Smooth muscle cell (in vitro differentiated cells): Measurements from ENCODE around the gene CHPF2. TPM values are rescaled to one million over a fixed set of nuclear protein-coding genes. Genes with fewer than 3 reads are reported as not detected.

Experiments used
- DNase-seq: peaks from one replicate; lab custom pipeline; 2025; ENCODE audit not compliant: unreplicated experiment; lab: John Stamatoyannopoulos, UW
- H2AFZ ChIP-seq: fragments of 200-600 bp; sonication (generic); 2 replicates; pipeline ENCODE4 v1.6.0; 2016; ENCODE audit warnings: antibody characterized with exemption, low read depth, mild to moderate bottlenecking
- H3F3A ChIP-seq: fragments of 200-600 bp; sonication (generic); 2 replicates; pipeline ENCODE4 v1.6.0; 2017; ENCODE audit warnings: antibody characterized with exemption, low read depth
- H3K27ac ChIP-seq: fragments of 200-600 bp; sonication (generic); 2 replicates; pipeline ENCODE4 v1.5.1; 2016; ENCODE audit warnings: low read depth, mild to moderate bottlenecking
- H3K27me3 ChIP-seq: fragments of 200-600 bp; sonication (generic); 2 replicates; pipeline ENCODE4 v1.6.1; 2016; ENCODE audit warnings: low read depth, mild to moderate bottlenecking
- H3K36me3 ChIP-seq: fragments of 200-600 bp; sonication (generic); 2 replicates; pipeline ENCODE4 v1.5.1; 2016; ENCODE audit warnings: low read depth
- H3K4me1 ChIP-seq: fragments of 200-600 bp; sonication (generic); 2 replicates; pipeline ENCODE4 v1.5.1; 2016; ENCODE audit warnings: low read depth
- H3K4me2 ChIP-seq: fragments of 200-600 bp; sonication (generic); 2 replicates; pipeline ENCODE4 v1.6.0; 2016; ENCODE audit warnings: mild to moderate bottlenecking
- H3K4me3 ChIP-seq: fragments of 200-600 bp; sonication (generic); 2 replicates; pipeline ENCODE4 v1.5.1; 2016; ENCODE audit warnings: mild to moderate bottlenecking
- H3K79me2 ChIP-seq: fragments of 200-600 bp; sonication (generic); 2 replicates; pipeline ENCODE4 v1.6.0; 2016; ENCODE audit warnings: low read depth, mild to moderate bottlenecking
- H3K9ac ChIP-seq: fragments of 200-600 bp; sonication (generic); 2 replicates; pipeline ENCODE4 v1.6.0; 2016; ENCODE audit warnings: low read depth
- H3K9me3 ChIP-seq: fragments of 200-600 bp; sonication (generic); replicated peaks from 2 replicates; pipeline ENCODE4 v1.5.1; 2016; ENCODE audit warnings: low read depth
- H4K20me1 ChIP-seq: fragments of 200-600 bp; sonication (generic); 2 replicates; pipeline ENCODE4 v1.6.0; 2016; ENCODE audit warnings: low read depth
- WGBS: methylation state at CpG from one replicate; pipeline ENCODE4 v1.1.7; 2016; ENCODE audit warnings: low lambda C conversion rate; 5-methylcytosine and 5-hydroxymethylcytosine counted together
- polyA plus RNA-seq: library from polyadenylated mRNA; unstranded; fragments of >200 nt; fragmentation: Nextera tagmentation; extraction: Ambion mirVana; gene quantifications from 2 replicates; pipeline ENCODE4 v1.2.1, GENCODE V29; 2016
- total RNA-seq: library from RNA; depleted of rRNA; stranded (reverse); fragments of >200 nt; gene quantifications from 2 replicates; pipeline ENCODE4 v1.2.3, GENCODE V29; 2014
- TF ChIP-seq, protein P1 (sequence below): fragments of 200-600 bp; sonication (generic); IDR thresholded peaks from 2 replicates; pipeline ENCODE4 v1.5.1; 2017; ENCODE audit warnings: borderline replicate concordance, mild to moderate bottlenecking, antibody characterized with exemption; ENCODE audit not compliant: insufficient read depth, poor library complexity, severe bottlenecking

CHPF2 gene
- total and polyA plus RNA-seq, 2 experiments from 2014 or later: 42.3 to 70.8 TPM

DNA sequence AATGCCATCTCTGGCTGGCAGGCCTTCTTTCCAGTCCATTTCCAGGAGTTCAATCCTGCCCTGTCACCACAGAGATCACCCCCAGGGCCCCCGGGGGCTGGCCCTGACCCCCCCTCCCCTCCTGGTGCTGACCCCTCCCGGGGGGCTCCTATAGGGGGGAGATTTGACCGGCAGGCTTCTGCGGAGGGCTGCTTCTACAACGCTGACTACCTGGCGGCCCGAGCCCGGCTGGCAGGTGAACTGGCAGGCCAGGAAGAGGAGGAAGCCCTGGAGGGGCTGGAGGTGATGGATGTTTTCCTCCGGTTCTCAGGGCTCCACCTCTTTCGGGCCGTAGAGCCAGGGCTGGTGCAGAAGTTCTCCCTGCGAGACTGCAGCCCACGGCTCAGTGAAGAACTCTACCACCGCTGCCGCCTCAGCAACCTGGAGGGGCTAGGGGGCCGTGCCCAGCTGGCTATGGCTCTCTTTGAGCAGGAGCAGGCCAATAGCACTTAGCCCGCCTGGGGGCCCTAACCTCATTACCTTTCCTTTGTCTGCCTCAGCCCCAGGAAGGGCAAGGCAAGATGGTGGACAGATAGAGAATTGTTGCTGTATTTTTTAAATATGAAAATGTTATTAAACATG, 6.0 kb downstream of the CHPF2 start:
- H3K9ac ChIP-seq: no peak overlapping the region
- no peaks in the 10 kb centered on the region for H3K9me3 ChIP-seq
- peaks cover 40% of the 10 kb centered on the region for H3K79me2 ChIP-seq
- no peak for DNase-seq
- no peak overlapping the region for H3K27ac ChIP-seq
- H4K20me1 ChIP-seq: peaks cover 100% of the 10 kb centered on the region
- H3K4me2 ChIP-seq: no peak overlapping the region
- peaks cover 10% of the 10 kb centered on the region for H3K4me1 ChIP-seq
- no peaks in the 10 kb centered on the region for H3F3A ChIP-seq
- no peak overlapping the region for H2AFZ ChIP-seq
- no peak overlapping the region for H3K4me3 ChIP-seq
- H3K27me3 ChIP-seq: no peaks in the 10 kb centered on the region
- 95% methylated on average over 15 of the region's 17 CpGs for WGBS
- H3K36me3 ChIP-seq: no peaks in the 10 kb centered on the region
- TF ChIP-seq, protein P1, sequence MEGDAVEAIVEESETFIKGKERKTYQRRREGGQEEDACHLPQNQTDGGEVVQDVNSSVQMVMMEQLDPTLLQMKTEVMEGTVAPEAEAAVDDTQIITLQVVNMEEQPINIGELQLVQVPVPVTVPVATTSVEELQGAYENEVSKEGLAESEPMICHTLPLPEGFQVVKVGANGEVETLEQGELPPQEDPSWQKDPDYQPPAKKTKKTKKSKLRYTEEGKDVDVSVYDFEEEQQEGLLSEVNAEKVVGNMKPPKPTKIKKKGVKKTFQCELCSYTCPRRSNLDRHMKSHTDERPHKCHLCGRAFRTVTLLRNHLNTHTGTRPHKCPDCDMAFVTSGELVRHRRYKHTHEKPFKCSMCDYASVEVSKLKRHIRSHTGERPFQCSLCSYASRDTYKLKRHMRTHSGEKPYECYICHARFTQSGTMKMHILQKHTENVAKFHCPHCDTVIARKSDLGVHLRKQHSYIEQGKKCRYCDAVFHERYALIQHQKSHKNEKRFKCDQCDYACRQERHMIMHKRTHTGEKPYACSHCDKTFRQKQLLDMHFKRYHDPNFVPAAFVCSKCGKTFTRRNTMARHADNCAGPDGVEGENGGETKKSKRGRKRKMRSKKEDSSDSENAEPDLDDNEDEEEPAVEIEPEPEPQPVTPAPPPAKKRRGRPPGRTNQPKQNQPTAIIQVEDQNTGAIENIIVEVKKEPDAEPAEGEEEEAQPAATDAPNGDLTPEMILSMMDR: no peak

DNA sequence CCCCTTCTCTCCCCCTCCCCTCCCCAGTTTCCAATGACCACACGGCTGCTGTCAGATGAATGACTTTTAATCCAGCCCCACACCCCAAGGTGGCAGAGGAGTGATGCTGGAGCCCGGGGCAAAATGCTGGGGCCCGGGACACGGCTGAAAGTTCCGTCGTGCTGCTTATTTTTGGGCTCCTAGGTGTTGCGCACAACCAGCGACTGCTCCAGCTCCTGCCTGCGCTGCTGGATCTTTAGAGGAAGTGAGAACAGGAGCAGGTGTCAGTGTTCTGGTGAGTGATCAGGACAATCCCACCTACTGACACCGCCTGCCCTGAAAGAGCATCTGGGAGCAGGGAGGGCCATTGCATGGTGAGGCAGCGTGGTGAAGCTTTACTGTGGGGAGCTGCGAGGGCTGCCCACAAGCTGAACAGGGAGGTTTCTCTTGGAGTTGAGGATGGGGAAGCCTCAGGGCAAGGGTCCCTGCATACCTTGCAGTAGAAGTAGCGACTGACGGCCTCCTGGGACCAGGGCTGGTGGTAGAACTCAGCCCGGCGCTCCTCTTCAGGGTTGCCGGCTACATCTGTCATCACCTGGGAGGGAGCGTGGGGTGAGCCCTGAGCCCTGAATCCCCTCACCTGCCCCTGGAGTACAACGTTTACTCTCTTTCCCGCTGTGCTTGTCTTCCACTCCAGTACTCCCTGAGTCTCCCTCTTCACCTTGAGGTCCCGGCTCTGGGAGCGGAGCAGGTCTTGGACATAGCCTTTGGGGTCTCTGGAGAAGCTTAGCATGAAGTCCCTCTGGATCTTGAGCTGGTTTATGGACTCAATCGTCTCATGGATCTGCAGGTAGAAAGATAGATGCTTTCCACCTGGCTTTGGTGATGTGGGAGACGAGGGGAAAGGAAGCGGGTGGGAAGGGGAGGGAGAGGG, 6.9 kb downstream of the CHPF2 start:
- DNase-seq: no peak
- no peaks in the 10 kb centered on the region for H3F3A ChIP-seq
- no peaks in the 10 kb centered on the region for H3K9me3 ChIP-seq
- H4K20me1 ChIP-seq: peaks cover 100% of the 10 kb centered on the region
- peaks cover 8% of the 10 kb centered on the region for H3K4me1 ChIP-seq
- H3K79me2 ChIP-seq: peaks cover 31% of the 10 kb centered on the region
- H3K27ac ChIP-seq: no peak overlapping the region
- WGBS: 91% methylated on average over 22 of the region's 25 CpGs
- TF ChIP-seq, protein P1: no peak
- no peak overlapping the region for H2AFZ ChIP-seq
- no peaks in the 10 kb centered on the region for H3K36me3 ChIP-seq
- H3K9ac ChIP-seq: no peak overlapping the region
- H3K27me3 ChIP-seq: no peaks in the 10 kb centered on the region
- no peak overlapping the region for H3K4me2 ChIP-seq
- no peak overlapping the region for H3K4me3 ChIP-seq

DNA sequence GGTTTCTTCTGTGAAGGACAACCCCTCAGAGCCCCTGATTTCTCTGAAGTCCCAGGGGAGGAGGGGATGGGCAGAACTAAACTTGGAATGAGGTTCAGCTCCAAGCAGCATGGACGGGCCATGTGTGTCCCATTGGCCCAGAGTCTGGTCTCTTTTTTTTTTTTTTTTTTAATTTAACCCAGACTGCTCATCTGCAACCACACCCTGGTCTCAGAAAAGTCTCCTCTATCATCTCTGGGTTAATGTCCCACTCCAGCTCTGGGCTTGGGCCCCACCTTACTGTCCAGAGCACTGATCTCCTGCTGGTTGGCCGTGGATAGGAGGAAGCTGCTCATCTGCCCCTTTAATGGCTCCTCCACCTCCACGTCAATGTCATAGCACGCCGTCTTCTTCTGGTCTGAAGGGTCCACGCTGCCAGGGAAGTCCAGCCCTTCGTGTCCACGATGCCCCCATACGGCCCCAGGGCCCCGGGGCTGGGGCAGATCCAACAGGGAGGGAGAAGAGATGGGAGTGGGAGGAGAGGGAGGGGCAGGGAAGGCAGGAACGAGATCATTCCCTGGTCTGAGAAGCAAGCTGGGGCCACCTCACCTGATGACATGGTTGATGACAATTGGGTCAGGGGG, 7.7 kb downstream of the CHPF2 start:
- Histone ChIP-seq H3K79me2 (peaks cover 27% of the 10 kb centered on the region), H3K27ac (no peak overlapping the region), H3K4me3 (no peak overlapping the region), H3K9me3 (no peaks in the 10 kb centered on the region), H3F3A (no peaks in the 10 kb centered on the region), H3K9ac (no peak overlapping the region), H4K20me1 (peaks cover 100% of the 10 kb centered on the region), H3K4me1 (peaks cover 13% of the 10 kb centered on the region), H3K4me2 (no peak overlapping the region), H3K27me3 (no peaks in the 10 kb centered on the region), H2AFZ (no peak overlapping the region), H3K36me3 (no peaks in the 10 kb centered on the region)
- DNase-seq: no peak
- TF ChIP-seq, protein P1: no peak
- WGBS: 73% methylated on average over 11 of the region's 11 CpGs
